ENCODE data around the gene ZCCHC24. TPM values are rescaled to one million over a fixed set of nuclear protein-coding genes. Genes with fewer than 3 reads are reported as not detected.
A peak's percentile ranks its signal among the peaks of the same experiment; 100 is the strongest.

Gene ZCCHC24
- total and polyA plus RNA-seq, 2 of the 8 experiments (the other 6 are each of a cell fraction or from before 2014, with no cell fraction given): 3.9 to 6.9 TPM

DNA sequence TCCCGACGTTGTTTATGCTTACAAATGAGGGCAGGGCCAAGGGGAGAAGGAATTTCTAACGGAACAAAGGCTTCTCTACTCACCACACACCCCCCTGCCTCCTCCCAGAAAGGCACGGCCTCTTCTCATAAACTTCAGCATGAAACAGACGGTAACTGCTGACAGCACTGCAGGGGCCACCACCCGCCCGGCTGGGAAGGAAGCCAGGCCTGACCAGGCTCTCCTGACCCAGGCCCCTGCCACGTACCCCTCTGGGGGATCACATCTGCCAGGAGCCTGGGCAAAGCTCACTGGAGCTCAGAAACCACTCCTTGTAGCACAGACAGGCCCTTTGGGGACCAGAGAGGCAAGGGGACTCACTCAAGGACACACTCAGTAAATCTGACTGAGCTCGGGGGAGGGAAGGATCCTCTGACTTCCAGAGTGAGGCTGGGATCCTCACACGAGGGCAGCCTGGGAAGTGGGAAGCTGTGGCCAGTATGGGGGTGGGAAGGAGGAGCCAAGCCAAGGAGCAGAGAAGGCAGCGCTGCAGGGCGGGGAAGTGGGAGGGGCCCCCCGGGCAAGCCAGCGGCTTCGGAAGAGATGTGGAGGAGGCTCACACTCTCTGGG is 46.1 kb downstream of the ZCCHC24 start:
- ChIA-PET POLR2A (ENCODE audit: partially characterized antibody) (interaction anchor here (0.6 to 1.4 kb wide), 6 partner anchors 9 to 1344 kb away, joined by 3 to 7 read pairs (median 3); no protein-coding TSS in a partner anchor), CTCF (ENCODE audit: partially characterized antibody) (interaction anchor here (0.9 to 13.1 kb wide), 21 partner anchors 9 to 97 kb away, joined by 3 to 100 read pairs (median 7); partner anchors contain the start of gene ZCCHC24)
- H4K5ac ChIP-seq (ENCODE audit: insufficient read length, low read depth, low read length): peak overlapping the region; percentile 69
- H3K9ac ChIP-seq (replicated peaks in 1 of 4; ENCODE audit: extremely low read depth in 1 of 4, low read depth in 3 of 4, low read length in 3 of 4): no peak overlapping the region; a peak in 1 of 7 replicates
- peak overlapping the region; percentile 84 for H4K8ac ChIP-seq (ENCODE audit: extremely low read depth, insufficient read depth, low read length)
- H3K23me2 ChIP-seq (ENCODE audit: low read depth, low read length): peaks cover 5% of the 10 kb centered on the region; the same call in 1 of the 2 replicates
- no peak overlapping the region for H2BK15ac ChIP-seq (ENCODE audit: low read length)
- peaks cover 4 to 21% (median 11%) of the 10 kb centered on the region in 4 experiments for H3K4me1 ChIP-seq (replicated peaks in 1 of 4; ENCODE audit: control insufficient read depth in 3 of 4, insufficient read depth in 4 of 4, low read length in 3 of 4)
- no peak overlapping the region for H3K14ac ChIP-seq (ENCODE audit: insufficient read length)
- H2BK5ac ChIP-seq (ENCODE audit: low read depth, low read length): 0 out of 2 replicates have a peak overlapping the region, but pooled peaks have one; percentile 2
- peak overlapping the region; percentile 59 for H3K27ac ChIP-seq (ENCODE audit: low read depth, low read length)
- no peak overlapping the region for H3K23ac ChIP-seq (ENCODE audit: insufficient read length)
- no peaks in the 10 kb centered on the region for H3K9me3 ChIP-seq (ENCODE audit: insufficient read depth in 2 of 2, low read depth in 1 of 2, low read length in 1 of 2)
- peak overlapping the region; percentile 46 for H4K91ac ChIP-seq (replicated peaks; ENCODE audit: insufficient read length, low read length)
- no peak overlapping the region for H3K56ac ChIP-seq (replicated peaks; ENCODE audit: insufficient read length, low read depth, low read length)
- H2BK120ac ChIP-seq (replicated peaks; ENCODE audit: low read depth, low read length): no peak overlapping the region
- H3K4me2 ChIP-seq (ENCODE audit: insufficient read depth in 1 of 2, low read depth in 2 of 2, low read length in 2 of 2): peak overlapping the region; percentile 43 to 45; a peak in 3 of 4 replicates
- DNase-seq (ENCODE audit: low read depth in 1 of 2, low spot score in 2 of 2): peak in 1 of 2 experiments; percentile 69
- H2AFZ ChIP-seq (ENCODE audit: low read length): no peak overlapping the region
- H3K4me3 ChIP-seq (ENCODE audit: extremely low read depth in 1 of 4, insufficient read depth in 2 of 4, low read depth in 3 of 4, low read length in 4 of 4): peak overlapping the region in 1 of 4 experiments; percentile 24; a peak in 1 of 8 replicates
- no peak overlapping the region for H2AK5ac ChIP-seq (ENCODE audit: low read depth, low read length)
- H3K79me1 ChIP-seq (ENCODE audit: low read depth, low read length): no peaks in the 10 kb centered on the region
- TF ChIP-seq FOSL1 (IDR thresholded peaks at IDR 0.05; ENCODE audit: insufficient read depth, low read depth, low read length): no peak
- TF ChIP-seq, protein P1, sequence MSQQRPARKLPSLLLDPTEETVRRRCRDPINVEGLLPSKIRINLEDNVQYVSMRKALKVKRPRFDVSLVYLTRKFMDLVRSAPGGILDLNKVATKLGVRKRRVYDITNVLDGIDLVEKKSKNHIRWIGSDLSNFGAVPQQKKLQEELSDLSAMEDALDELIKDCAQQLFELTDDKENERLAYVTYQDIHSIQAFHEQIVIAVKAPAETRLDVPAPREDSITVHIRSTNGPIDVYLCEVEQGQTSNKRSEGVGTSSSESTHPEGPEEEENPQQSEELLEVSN (IDR thresholded peaks at IDR 0.05): peak; percentile 12; the same call in 1 of the 2 replicates
- H3K36me3 ChIP-seq (ENCODE audit: control insufficient read depth in 2 of 4, insufficient read depth in 4 of 4, low read length in 3 of 4): no peaks in the 10 kb centered on the region
- H4K20me1 ChIP-seq (replicated peaks in 1 of 2; ENCODE audit: control insufficient read depth in 1 of 2, insufficient read depth in 2 of 2, low read length in 2 of 2): no peaks in the 10 kb centered on the region
- peak overlapping the region; percentile 35; the same call in 1 of the 2 replicates for H2BK12ac ChIP-seq (ENCODE audit: low read depth, low read length)
- H3K18ac ChIP-seq (ENCODE audit: extremely low read depth, low read length): peak overlapping the region; percentile 20; the same call in 1 of the 2 replicates
- no peaks in the 10 kb centered on the region for H3K27me3 ChIP-seq (replicated peaks in 1 of 4; ENCODE audit: control insufficient read depth in 3 of 4, extremely low read depth in 1 of 4, insufficient read depth in 3 of 4, low read length in 3 of 4)
- H3K4ac ChIP-seq (replicated peaks; ENCODE audit: insufficient read length, low read depth, low read length): no peak overlapping the region
- no peak overlapping the region for H2BK20ac ChIP-seq (ENCODE audit: low read length)
- H3K79me2 ChIP-seq (ENCODE audit: control insufficient read depth in 1 of 2, insufficient read depth in 2 of 2, low read length in 2 of 2): no peaks in the 10 kb centered on the region
- 45% methylated on average over 15 of the region's 15 CpGs; no CpG with 5 or more reads in 1 of the 2 experiments for WGBS, 2 experiments (ENCODE audit: extremely low coverage in 1 of 2, insufficient coverage in 1 of 2, insufficient read length in 1 of 2, insufficient replicate concordance in 2 of 2, low coverage in 1 of 2, low lambda C conversion rate in 2 of 2, missing lambda C conversion rate in 1 of 2)
- no peak for FAIRE-seq
